ENCODE results near the gene IGSF21.

GRCh38 chr1:18134324-18135046 lies 26.9 kb downstream of the IGSF21 start:
- TF ChIP-seq POLR2A (IDR thresholded peaks at IDR 0.05), result no peak
- TF ChIP-seq, protein P1, sequence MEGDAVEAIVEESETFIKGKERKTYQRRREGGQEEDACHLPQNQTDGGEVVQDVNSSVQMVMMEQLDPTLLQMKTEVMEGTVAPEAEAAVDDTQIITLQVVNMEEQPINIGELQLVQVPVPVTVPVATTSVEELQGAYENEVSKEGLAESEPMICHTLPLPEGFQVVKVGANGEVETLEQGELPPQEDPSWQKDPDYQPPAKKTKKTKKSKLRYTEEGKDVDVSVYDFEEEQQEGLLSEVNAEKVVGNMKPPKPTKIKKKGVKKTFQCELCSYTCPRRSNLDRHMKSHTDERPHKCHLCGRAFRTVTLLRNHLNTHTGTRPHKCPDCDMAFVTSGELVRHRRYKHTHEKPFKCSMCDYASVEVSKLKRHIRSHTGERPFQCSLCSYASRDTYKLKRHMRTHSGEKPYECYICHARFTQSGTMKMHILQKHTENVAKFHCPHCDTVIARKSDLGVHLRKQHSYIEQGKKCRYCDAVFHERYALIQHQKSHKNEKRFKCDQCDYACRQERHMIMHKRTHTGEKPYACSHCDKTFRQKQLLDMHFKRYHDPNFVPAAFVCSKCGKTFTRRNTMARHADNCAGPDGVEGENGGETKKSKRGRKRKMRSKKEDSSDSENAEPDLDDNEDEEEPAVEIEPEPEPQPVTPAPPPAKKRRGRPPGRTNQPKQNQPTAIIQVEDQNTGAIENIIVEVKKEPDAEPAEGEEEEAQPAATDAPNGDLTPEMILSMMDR (IDR thresholded peaks at IDR 0.05), result no peak

Measured in gastroesophageal sphincter (tissue), 3 donors.